A673 (cell line): ENCODE results near the gene PCDHA7.

ENCODE experiments used
- CTCF ChIP-seq: fragments of 300-800, 200-600 bp; sonication (generic); conservative IDR thresholded peaks from 2 replicates; pipeline ENCODE4 v1.5.1; 2017; ENCODE audit warnings: low read depth, mild to moderate bottlenecking, antibody characterized with exemption, low read length, moderate library complexity, mixed read lengths
- EZH2 ChIP-seq: fragments of 200-600 bp; sonication (generic); IDR thresholded peaks from 2 replicates; pipeline ENCODE4 v1.6.1; 2017; ENCODE audit warnings: borderline replicate concordance, low read depth, mild to moderate bottlenecking, mixed read lengths, antibody characterized with exemption, low read length; ENCODE audit not compliant: poor library complexity, severe bottlenecking

DNA sequence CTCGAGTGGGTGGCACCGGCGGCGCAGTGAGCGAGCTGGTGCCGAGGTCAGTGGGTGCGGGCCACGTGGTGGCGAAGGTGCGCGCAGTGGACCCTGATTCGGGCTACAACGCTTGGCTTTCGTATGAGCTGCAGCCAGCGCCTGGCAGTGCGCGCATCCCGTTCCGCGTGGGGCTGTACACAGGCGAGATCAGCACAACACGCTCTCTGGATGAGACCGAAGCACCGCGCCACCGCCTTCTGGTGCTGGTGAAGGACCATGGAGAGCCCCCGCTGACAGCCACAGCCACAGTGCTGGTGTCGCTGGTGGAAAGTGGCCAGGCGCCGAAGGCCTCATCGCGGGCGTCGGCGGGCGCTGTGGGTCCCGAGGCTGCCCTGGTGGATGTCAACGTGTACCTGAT lies 10.6 kb upstream of the PCDHA7 start:
- TF ChIP-seq CTCF, result no peak
- TF ChIP-seq EZH2, result no peak
